ENCODE results near the gene CLDN16. TPM values are rescaled to one million over a fixed set of nuclear protein-coding genes. Genes with fewer than 3 reads are reported as not detected.

CLDN16 gene
- total and polyA plus RNA-seq, 2 of the 4 experiments (the other 2 are of a cell fraction) = under 0.01 to 0.09 TPM

GRCh38 chr3:190361791-190362190, 26.2 kb upstream of the CLDN16 start:
- no peak overlapping the region for H2BK15ac ChIP-seq (ENCODE audit: low read depth, low read length)
- DNase-seq = no peak
- no peak overlapping the region for H4K8ac ChIP-seq (ENCODE audit: low read depth in 2 of 2, low read length in 2 of 2)
- no peak overlapping the region for H3K4me2 ChIP-seq (ENCODE audit: low read depth, low read length)
- TF ChIP-seq SMC3 (IDR thresholded peaks at IDR 0.05; ENCODE audit: low read depth, low read length) = no peak
- H2BK120ac ChIP-seq (ENCODE audit: low read depth, low read length) = no peak overlapping the region
- dilution Hi-C loops (cut with HindIII; ENCODE audit: low sequenced_read_pairs, unreplicated experiment) (no loop called here), intact Hi-C loops (cut with micrococcal nuclease) (no loop called here), in situ Hi-C loops (cut with MboI; ENCODE audit: low sequenced_read_pairs) (no loop called here)
- H3K4me3 ChIP-seq (ENCODE audit: insufficient read depth, low read depth, low read length) = no peak overlapping the region
- no peak overlapping the region for H3K23ac ChIP-seq (ENCODE audit: low read depth, low read length)
- ChIA-PET POLR2A (ENCODE audit: unreplicated experiment) (no interaction called here), CTCF (interaction anchor here (0.9 kb wide), 1 partner anchor 10 kb away, joined by 3 read pairs; no protein-coding TSS in a partner anchor)
- BruUV-seq (replicated peaks) = no TSS peak
- H3K79me1 ChIP-seq (ENCODE audit: low read depth in 1 of 2, low read length in 2 of 2) = no peaks in the 10 kb centered on the region
- no peaks in the 10 kb centered on the region for H3K27me3 ChIP-seq (ENCODE audit: control insufficient read depth, insufficient read depth, low read length)
- H3K4me1 ChIP-seq (ENCODE audit: control insufficient read depth, insufficient read depth, low read length) = peaks cover 2% of the 10 kb centered on the region; the same call in 1 of the 2 replicates
- H3K56ac ChIP-seq (ENCODE audit: extremely low read depth, insufficient read depth, low read length) = no peak overlapping the region
- ATAC-seq (ENCODE audit: low read depth) = no peak
- no peaks in the 10 kb centered on the region for H3K9me1 ChIP-seq (ENCODE audit: insufficient read depth, low read length)
- no peak overlapping the region for H2AK5ac ChIP-seq (ENCODE audit: low read depth, low read length)
- H3K36me3 ChIP-seq (ENCODE audit: control insufficient read depth, insufficient read depth, low read length) = no peaks in the 10 kb centered on the region
- H4K5ac ChIP-seq (ENCODE audit: low read depth, low read length) = no peak overlapping the region
- H3K4ac ChIP-seq (ENCODE audit: low read depth, low read length) = no peak overlapping the region
- H2AFZ ChIP-seq (replicated peaks; ENCODE audit: low read length, poor library complexity) = no peak overlapping the region
- H2BK20ac ChIP-seq (ENCODE audit: low read depth, low read length) = no peak overlapping the region
- no peak overlapping the region for H3K9ac ChIP-seq (ENCODE audit: low read depth, low read length)
- H2AK9ac ChIP-seq (replicated peaks; ENCODE audit: low read depth, low read length, poor library complexity) = no peak overlapping the region
- H3K27ac ChIP-seq (ENCODE audit: insufficient read depth, low read length) = no peak overlapping the region
- H4K20me1 ChIP-seq (ENCODE audit: insufficient read depth, low read length) = no peaks in the 10 kb centered on the region
- no peak overlapping the region for H3K18ac ChIP-seq (ENCODE audit: low read depth, low read length)
- H2BK5ac ChIP-seq (ENCODE audit: low read depth, low read length, poor library complexity, severe bottlenecking) = no peak overlapping the region
- no peak overlapping the region for H3K14ac ChIP-seq (replicated peaks; ENCODE audit: low read depth, low read length)
- no peaks in the 10 kb centered on the region for H3K9me3 ChIP-seq (ENCODE audit: control insufficient read depth, insufficient read depth, low read length)
- WGBS, 2 experiments (ENCODE audit: extremely low coverage in 2 of 2, insufficient read length in 1 of 2) = 100% methylated on average over 1 of the region's 1 CpG; no CpG with 5 or more reads in 1 of the 2 experiments
- no peak overlapping the region for H4K91ac ChIP-seq (ENCODE audit: insufficient read depth, low read depth, low read length)
